ENCODE measurements around the gene HMGB2.
A peak's percentile ranks its signal among the peaks of the same experiment; 100 is the strongest.

Gene HMGB2

GRCh38 chr4:173334891-173335752 lies 964 bp upstream of the HMGB2 start:
- peak; percentile 29 for DNase-seq (ENCODE audit: low spot score)

- peak; percentile 37 for DNase-seq (ENCODE audit: low spot score)
These were observed 487 bp downstream of the HMGB2 start for GRCh38 chr4:173333658-173334084.

- DNase-seq (ENCODE audit: low spot score), result peak; percentile 52
These were observed 1.0 kb downstream of the HMGB2 start for GRCh38 chr4:173332963-173333657.

GRCh38 chr4:173332021-173332487 lies 2.1 kb downstream of the HMGB2 start:
- peak; percentile 13 for DNase-seq (ENCODE audit: low spot score)

- DNase-seq (ENCODE audit: low spot score), result no peak
These were observed 3.6 kb downstream of the HMGB2 start for GRCh38 chr4:173330590-173330989.

GRCh38 chr4:173328236-173328901 lies 5.8 kb downstream of the HMGB2 start:
- no peak for DNase-seq (ENCODE audit: low spot score)

GRCh38 chr4:173325007-173325736 lies 9.0 kb downstream of the HMGB2 start:
- no peak for DNase-seq (ENCODE audit: low spot score)

- DNase-seq (ENCODE audit: low spot score), result no peak
These were observed 14.5 kb downstream of the HMGB2 start for GRCh38 chr4:173319696-173320095.

GRCh38 chr4:173318648-173319211 lies 15.4 kb downstream of the HMGB2 start:
- DNase-seq (ENCODE audit: low spot score), result peak; percentile 48

GRCh38 chr4:173318240-173318639 lies 15.9 kb downstream of the HMGB2 start:
- no peak for DNase-seq (ENCODE audit: low spot score)

GRCh38 chr4:173317004-173317403 lies 17.2 kb downstream of the HMGB2 start:
- DNase-seq (ENCODE audit: low spot score), result no peak

- DNase-seq (ENCODE audit: low spot score), result no peak
These were observed 18.1 kb downstream of the HMGB2 start for GRCh38 chr4:173316060-173316459.

GRCh38 chr4:173314715-173315114 lies 19.4 kb downstream of the HMGB2 start:
- DNase-seq (ENCODE audit: low spot score), result no peak

GRCh38 chr4:173311368-173311767 lies 22.8 kb downstream of the HMGB2 start:
- DNase-seq (ENCODE audit: low spot score), result no peak

- no peak for DNase-seq (ENCODE audit: low spot score)
These were observed 26.4 kb downstream of the HMGB2 start for GRCh38 chr4:173307778-173308177.

- DNase-seq (ENCODE audit: low spot score), result peak; percentile 54
These were observed 32.5 kb downstream of the HMGB2 start for GRCh38 chr4:173301518-173302201.

GRCh38 chr4:173294444-173294843 lies 39.7 kb downstream of the HMGB2 start:
- no peak for DNase-seq (ENCODE audit: low spot score)

- DNase-seq (ENCODE audit: low spot score), result no peak
These were observed 40.5 kb downstream of the HMGB2 start for GRCh38 chr4:173293663-173294062.

GRCh38 chr4:173291899-173292298 lies 42.3 kb downstream of the HMGB2 start:
- no peak for DNase-seq (ENCODE audit: low spot score)

- no peak for DNase-seq (ENCODE audit: low spot score)
These were observed 44.8 kb downstream of the HMGB2 start for GRCh38 chr4:173289353-173289727.

Data from CD4-positive, alpha-beta T cell treated with Interleukin-2 at 100 ng/mL for 4 hours (primary cell).